SIG-M5 treated with dmso at 0.1 percent for 504 hours (cell line): ENCODE results near the gene PDE6B.
"Not testable (repeated sequence)": the region's sequence is repeated elsewhere in the genome, so short reads cannot be mapped to it uniquely, and the experiment has no call there.

Source experiments
- DNase-seq: peaks from one replicate; lab custom pipeline; 2025; ENCODE audit not compliant: unreplicated experiment; lab: John Stamatoyannopoulos, UW

PDE6B gene

DNA sequence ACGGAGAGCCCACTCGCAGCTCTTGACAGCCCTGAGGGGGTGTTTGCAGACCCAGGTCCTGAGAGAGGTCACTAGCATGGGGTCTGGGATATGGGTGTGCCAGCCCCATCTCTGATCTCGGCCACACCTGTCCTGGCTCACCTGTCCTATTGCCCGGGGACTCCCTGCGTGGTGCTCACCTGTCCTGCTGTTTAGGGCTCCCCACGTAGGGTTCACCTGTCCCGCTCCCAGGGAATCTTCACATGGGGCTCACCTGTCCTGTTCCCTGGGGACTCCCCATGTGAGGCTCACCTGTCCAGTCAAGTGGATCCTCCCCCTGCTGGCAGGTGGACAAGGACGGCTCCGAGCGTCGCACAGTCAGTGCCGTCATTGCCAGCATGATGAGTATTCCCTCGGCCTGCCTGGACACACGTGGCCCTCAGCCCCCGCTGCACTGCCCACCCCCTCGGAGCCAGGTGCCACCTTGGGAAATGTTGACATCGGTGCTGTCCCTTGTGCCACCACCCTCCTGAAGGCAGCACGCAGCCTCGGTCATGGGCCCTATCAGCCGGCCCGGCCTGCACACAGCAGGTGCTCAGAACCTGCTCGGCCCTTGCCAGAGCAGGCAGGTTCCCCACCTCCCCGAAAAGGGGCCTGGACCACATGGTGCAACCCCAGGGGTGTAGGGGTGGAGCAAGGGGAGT is 57.3 kb downstream of the PDE6B start:
- DNase-seq: no peak

DNA sequence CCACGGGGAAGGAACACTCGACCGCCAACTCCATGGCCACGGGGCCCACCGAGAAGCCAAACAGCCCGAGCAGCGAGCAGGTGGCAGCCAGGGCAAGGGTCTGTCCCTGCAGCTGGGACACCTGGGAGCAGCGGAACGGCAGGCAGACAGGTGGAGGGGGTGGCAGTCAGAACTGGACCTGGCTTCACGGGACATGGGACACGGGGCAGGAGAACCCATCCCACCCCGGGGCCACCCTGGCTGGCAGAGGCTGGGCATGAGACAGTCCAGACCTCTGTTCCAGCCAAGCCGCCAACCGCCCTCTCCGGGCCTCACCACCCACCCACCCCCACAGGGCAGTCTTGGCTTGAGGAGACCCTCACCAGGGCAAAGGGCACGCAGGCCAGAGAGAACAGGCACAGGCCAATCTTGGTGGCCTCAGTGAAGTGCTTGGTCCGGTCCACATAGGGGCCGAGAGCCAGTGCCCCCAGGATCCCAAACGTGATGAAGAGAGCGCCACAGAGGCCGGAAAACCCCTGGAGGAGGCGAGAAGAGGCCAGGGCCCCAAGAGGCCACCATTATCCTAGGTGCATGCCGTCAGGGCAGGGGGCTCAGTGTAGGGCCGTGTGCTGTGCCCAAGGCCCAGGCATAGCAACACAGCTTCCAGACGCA is 58.0 kb downstream of the PDE6B start:
- no peak for DNase-seq

DNA sequence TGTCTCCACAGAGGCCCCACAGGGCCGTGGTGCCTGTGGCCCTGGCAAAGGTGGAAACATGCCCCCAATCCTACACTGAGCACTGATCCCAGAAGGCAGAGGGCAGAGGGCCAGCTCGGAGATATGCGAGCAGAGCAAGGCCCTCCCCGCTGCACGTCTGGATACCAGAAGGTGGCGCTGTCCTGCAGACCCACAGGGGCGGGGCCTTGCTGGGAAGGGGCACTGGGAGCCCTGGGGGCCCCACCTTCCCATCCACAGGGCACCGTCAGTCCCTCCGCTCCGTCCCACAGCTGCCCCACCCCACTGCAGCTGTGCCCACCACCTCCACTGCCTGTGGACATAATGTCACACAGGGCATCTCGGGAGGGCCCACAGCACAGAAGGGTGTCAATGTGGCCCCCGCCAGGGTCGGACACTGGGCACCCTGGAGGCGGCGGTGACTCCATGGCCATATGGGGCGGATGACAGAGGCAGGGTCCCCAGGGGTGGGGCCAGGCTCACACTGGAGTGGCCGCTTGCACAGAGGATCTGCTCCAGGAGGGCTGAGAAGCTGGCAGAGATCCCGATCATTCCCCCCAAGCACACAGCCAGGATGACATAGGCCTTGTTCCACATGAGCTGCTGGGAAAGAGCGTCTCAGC is 58.7 kb downstream of the PDE6B start:
- DNase-seq: peak; percentile 38

DNA sequence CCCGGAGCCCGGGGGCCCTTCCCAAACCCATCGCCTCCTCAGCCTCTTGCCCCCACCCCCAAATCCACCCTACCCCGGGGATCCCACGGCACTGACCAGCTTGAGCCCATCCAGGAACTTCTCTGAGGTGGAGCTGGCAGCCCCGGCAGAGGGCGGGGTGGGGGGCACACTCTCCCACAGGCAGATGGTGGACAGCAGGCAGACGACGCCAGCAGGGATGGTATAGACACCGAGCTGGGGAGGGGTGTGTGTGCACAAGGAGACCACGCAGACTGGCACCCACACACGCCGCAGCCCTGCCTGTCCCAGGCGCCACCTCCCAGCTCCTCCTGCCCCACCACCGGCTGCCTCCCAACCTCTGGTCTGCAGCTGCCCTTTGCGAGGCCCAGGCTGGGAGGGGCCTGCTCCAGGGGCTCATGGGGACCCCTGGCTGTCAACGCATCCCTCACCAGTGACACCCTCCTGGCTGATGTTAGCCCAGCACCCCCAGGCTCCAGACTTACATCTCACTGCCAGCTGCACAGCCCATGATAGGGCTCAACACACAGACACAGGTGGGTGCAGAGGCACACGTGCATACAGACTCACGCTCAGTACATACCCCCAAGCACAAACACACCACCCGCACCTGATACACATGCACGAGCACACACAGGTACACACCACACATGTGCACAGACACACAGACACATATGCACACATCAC is 59.4 kb downstream of the PDE6B start:
- no peak for DNase-seq

DNA sequence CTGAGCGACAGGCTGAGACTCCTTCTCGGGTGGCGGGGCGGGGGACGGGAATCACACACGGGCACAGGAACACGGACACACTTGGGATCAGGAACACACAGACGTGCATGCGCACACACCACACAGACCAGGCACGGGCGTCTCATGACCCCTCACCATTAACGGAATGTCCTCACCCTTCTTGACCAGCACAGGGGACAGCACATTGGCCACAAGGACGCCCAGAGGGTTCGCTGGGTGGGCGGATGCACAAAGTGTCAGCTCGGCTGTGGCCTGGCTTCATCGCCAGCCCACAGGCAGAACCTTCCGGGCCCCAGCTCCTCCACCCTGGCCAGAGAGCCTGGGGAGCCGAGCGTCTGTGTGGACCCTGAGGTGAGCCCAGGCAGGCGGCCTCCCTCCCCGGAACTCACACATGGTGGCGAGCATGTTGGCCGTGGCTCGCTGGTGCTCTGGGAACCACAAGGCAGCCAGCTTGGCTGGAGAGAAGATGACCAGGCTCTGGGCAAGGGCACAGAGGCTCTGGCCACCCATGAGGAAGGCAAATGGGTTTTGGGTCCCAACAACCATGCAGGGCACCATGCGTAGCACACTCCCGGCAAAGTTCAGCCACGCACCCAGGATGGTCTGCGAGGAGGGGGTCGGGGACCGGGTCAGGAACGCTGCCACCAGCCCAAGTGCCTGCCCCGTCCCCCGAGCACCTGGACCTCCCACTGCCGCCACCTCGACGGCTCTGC is 60.5 kb downstream of the PDE6B start:
- DNase-seq: no peak

- DNase-seq: no peak
Observed at GRCh38 chr4:686413-687040, 61.2 kb downstream of the PDE6B start.

- peak; percentile 61 for DNase-seq
Observed at GRCh38 chr4:687048-687970, 61.9 kb downstream of the PDE6B start.

- no peak for DNase-seq
Observed at GRCh38 chr4:687971-688853, 62.8 kb downstream of the PDE6B start.

- DNase-seq: no peak
Observed at GRCh38 chr4:688854-689681, 63.7 kb downstream of the PDE6B start, which contains the start of gene SLC49A3. TSS of gene SLC49A3 (minus strand) at chr4:689151. CDS start at chr4:689127, 24 bp downstream.

GRCh38 chr4:689723-690122 is 64.3 kb downstream of the PDE6B start:
- DNase-seq: no peak

- no peak for DNase-seq
Observed at GRCh38 chr4:692771-693554, 67.6 kb downstream of the PDE6B start.

GRCh38 chr4:694341-694940 is 69.1 kb downstream of the PDE6B start:
- DNase-seq: not testable (repeated sequence)

GRCh38 chr4:699816-700580 is 74.6 kb downstream of the PDE6B start:
- DNase-seq: no peak

- DNase-seq: no peak
Observed at GRCh38 chr4:700587-701264, 75.4 kb downstream of the PDE6B start.

- DNase-seq: no peak
Observed at GRCh38 chr4:702618-703048, 77.3 kb downstream of the PDE6B start.
